HG03378 (cell line): Measurements from ENCODE around the gene KRT35.

ENCODE experiments used
- ATAC-seq: cut with Tn5 transposase; IDR thresholded peaks from one replicate; pipeline ENCODE4 v1.9.1; 2021; ENCODE audit warnings: mild to moderate bottlenecking, moderate library complexity; ENCODE audit not compliant: unreplicated experiment

Gene KRT35

DNA sequence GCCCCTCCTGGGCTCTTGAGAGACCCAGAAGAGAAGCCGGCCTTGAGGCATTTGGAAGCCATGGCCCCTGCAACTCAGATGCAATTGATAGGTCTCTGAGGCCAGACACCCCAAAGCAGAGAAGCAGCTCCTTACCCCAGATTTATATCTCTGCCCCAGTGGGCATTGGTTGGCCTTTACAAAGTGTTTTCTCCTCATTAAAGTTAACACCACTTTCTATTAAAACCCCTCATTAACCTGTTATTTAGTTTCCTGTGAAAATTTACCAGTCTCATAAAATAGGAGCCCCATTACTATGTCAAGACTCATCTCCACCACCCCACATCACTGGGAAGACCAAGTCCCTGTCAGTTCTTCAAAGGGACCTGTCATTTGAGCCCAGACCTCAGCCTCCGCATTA, at the start of gene KRT35:
KRT35 (minus strand) TSS at position 116 of the 400 bp plus-strand sequence; CDS start at position 62, 54 bp downstream.
- ATAC-seq, result no peak

DNA sequence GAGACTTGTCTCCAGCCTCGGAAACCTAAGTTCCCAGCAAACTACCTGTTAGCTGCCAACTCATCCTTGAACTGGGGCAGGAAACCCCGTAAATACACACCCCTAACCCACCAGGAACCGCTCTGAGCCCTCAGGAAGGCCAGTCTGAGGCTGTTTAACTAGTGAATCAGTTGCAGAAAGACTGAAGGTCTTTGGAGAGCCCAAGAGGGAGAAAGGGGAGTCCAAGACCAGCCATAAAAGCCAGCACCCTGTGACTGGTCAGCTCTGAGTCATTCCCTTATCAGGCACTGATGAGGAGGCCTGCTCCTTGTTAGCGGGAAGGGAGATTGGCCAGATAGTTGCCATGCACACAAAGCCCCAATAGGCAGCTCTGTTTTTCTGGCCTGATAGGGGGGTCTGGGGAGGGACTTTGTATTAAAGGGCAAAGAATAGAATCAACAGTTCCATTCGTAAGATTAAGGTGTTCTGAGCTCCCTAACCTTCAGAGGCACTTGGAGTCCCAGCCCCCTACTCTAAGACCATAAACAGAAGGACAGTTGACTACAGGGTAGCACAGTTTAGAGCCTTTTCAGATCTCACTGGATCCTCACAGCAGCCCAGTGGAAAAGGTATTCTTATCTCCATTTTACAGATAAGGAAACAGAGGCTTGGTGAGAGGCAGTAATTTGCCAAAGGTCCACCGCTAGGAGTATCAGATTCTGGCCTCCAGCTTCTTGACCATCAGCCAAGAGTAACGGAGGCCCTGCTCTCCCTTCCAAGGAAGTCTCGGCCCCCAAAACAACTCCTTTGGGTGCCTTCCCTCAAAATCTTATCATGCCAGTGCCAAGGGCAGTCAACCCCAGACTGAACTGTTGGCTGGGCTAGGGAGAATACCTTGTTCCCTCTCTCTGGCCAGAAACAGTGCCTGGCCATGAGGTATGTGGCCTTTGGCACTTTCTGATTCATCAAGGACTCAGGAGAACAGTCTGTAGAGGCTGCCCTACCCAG, 49.4 kb upstream of the KRT35 start:
- ATAC-seq, result no peak

DNA sequence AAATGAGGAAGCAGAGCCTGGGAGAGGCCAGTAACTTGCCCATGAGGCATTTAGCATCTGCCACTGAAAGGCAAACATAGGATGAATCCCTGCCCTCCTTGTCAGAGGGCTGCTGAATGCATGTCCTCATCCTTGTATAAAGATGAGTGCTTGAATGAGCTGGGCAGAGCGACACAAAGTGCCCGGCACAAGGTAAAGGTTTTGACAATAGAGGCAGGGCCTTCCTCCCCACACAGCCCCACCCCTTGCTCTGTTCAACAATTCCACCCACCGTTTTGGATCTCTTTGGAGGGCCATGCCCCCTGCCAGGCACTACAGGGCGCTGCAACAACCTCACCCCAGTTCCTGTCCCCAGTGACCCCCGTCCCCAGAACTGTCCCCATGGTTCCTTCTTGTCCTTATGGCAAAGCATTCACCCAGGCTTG, 48.6 kb upstream of the KRT35 start:
- ATAC-seq, result no peak

DNA sequence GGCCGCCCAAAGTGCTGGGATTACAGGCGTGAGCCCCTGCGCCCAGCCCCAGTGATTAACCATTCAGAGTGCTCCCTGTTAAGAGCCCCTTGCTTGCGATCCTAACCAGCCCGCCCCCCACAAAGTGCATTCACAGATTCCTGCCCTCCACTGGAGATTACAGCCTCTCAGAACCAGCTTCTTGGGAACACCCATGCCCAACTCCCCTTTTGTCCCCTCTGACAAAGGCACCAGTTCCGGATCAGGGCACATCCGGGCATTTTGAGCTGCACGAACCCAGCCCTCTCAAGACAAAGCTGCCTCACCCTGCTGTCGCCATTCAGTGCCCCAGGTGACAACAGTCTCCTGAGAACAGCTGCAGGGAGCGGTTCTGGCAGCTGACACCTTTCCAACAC, 48.0 kb upstream of the KRT35 start:
- ATAC-seq, result no peak

DNA sequence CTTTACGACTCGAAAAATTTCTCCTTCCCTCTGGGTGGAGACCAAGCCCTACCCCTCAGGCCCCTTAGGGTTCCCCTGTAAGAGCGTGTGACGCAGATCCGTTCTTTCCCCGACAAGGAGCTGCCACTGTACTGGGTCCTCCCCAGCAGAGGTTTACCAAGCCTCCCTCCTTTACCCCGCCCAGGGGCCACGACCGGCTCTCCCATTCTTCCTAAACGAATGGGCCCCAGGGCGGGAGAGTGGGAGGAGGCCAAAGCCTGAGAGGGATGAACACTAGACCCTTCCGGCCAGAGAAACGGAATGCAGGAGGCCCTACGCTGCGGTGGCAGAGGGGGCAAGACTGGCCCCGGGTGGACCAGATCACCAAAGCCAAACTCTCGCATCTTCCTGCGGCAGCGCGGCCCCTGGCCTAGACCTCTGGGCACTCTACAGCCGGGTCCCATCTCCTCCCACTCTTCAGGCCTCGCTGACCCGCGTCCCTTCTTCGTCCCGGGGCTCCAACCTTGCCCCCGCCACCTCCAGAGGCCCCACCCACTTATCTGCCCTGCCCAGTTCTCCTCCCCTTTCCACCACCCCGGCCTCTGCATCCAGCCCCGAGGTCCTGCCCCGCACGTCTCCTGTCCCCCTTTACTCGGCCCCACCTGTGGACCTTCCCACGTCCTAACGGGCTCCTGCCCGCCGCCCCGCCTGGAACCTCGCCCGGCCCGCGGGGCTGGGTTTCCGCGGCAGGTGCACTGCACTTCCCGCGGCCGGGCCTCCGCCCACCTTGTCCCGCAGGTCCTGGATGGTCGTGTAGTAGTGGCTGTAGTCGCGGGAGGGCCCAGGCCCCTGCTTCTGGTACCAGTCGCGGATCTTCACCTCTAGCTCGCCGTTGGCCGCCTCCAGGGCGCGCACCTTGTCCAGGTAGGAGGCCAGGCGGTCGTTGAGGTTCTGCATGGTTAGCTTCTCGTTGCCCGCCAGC, 46.4 kb upstream of the KRT35 start:
- ATAC-seq, result no peak

DNA sequence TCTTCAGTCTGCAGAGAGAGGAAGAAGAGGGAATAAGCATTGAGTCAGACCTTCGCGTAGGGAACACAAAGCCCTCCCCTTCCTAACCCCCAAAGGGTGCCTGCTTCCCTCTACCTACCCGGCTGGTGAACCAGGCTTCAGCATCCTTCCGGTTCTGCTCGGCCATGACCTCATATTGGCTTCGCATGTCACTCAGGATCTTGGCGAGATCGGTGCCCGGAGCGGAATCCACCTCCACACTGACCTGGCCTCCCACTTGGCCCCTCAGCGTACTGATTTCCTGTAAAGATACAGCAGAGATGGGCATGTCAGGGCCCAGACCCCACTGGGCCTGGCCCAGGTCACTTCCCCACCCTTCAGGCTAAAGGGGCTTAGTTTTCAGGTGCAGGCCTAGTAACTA, 43.3 kb upstream of the KRT35 start:
- no peak for ATAC-seq

DNA sequence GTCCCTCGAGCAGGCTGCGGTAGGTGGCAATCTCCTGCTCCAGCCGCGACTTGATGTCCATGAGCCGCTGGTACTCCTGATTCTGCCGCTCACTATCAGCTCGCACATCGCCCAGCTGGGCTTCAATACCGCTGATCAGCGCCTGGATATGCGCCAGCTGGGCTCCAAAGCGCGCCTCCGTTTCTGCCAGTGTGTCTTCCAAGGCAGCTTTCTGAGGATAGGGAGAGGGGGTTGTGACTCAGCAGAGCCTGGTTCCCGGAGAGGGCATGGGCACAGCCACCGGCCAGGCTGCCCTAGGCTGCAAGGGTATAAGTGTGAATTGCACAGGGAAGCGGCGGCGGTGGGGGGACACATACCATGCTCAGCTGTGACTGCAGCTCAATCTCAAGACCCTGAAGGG, 42.8 kb upstream of the KRT35 start:
- ATAC-seq, result no peak

DNA sequence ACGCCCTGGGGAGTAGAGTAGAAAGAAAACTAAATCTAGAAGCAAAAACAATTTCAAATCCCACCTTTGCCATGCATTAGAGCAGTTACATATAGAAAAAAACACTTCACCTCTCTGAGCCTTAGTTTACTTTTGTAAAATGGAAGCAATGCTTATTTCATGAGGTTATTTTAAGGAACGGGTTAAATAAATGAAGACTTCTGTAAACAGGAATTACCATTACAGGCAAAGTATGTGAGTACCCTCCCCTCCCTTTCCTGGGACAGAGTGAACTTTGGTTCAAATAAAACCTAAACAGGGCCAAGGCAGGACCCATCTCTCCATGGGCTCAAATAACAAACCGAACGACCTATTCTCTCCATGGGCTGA, 42.3 kb upstream of the KRT35 start:
- no peak for ATAC-seq

DNA sequence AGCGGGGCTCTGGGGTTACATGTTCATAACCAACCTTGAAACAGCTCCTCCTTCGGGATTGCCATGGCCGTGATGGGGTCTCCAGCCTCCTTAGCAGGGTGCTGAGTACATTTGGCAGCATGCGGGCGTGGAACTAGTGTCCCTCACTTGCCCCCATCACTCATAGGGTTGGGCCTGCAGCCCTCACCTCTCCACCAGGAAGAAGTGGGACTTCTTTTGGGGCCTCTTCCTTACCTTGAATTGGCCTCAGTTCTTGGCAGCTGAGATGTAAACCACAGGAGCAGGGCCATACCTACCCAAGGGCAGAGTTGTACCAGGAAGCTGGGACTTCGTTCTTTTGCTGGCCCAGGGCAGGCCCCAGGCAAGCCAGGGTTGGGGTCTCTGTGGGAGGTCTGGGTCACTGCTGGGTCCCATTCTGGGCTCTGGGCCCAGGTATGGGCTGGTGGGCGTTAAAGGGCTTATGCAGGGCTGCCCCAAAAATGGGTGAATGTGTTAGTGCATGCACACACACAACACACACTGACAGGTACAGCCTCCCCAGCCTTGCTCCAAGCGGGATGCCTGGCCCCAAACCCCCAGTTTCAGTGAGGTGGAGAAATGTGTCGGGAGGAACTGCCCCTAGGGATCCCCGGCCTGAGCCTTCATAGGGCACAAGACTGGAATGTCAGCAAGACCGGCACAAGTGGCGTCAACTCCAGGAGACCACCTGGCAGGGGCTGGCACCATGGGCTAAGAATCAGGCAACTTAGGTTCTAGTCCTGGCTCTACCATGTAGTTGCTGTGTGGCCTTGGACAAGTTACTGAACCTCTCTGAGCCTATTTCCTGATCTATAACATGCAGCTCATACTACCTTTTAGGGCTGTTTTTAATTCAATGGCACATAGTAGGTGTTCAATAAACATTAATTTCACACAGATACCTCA, 41.6 kb upstream of the KRT35 start:
- no peak for ATAC-seq

DNA sequence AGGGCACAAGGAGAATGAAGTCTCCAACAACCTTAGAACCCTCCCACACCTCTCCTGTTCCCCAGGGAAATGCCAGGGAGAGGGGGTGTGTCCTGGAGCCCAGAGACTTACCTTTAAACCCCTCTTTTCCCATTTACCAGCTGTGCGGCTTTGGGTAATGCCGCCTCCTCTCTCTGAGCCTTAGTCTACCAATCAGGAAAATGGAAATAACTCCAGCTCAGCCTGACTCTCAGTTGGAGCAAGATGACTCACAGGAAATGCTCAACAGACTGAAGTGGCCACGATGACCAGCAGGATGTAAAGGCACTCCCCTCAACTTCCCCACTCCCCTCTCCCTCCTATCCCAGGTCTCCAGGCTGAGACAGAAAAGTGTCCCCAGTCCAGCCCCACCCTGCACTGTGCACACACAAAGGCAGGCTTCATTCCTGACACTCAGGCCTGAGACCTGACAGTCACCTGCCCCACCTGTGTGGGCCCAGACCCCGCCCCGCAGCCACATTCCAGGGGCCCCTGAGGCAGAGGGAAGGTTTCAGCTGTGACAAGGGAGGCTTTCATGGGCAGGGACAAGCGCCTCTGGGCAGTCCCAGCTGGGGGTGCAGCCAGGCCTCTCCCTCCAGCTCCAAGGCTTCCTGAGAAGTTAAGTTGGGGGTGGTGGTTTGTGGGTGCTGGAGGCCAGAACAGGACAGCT, 40.8 kb upstream of the KRT35 start:
- no peak for ATAC-seq

DNA sequence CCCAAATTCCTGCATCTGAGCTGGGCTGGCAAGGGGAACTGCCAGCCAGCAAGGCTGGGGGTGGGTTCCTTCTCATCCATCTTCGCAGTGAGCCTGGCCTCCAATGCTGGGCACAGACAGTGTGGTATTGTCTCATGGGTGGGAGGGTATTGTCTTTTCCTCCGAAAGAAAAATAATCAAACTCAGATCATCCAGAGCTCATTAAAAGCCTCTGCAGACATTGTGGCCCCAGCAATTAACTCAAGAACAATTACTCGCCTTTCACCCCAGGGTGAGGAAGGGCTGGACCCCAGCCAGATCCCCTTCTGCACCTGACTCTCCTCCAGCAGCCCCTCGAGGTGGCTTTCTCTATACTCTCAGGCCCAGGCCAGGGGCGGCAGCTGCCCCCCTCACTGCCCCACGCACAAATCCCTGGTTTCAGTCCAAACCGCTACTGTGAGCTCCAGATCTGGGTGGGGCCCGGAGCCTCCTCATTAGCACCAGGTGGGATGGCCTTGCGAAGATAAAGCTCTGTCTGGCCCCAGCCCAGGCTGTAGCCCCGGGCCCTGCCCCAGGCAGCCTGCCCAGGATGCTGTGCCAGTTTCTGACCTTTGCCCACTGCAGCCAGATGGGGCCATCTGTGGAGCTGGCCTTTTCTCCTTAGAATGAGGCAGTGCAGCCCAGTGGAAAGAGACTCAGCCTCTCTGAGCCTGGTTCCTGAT, 40.0 kb upstream of the KRT35 start:
- no peak for ATAC-seq

DNA sequence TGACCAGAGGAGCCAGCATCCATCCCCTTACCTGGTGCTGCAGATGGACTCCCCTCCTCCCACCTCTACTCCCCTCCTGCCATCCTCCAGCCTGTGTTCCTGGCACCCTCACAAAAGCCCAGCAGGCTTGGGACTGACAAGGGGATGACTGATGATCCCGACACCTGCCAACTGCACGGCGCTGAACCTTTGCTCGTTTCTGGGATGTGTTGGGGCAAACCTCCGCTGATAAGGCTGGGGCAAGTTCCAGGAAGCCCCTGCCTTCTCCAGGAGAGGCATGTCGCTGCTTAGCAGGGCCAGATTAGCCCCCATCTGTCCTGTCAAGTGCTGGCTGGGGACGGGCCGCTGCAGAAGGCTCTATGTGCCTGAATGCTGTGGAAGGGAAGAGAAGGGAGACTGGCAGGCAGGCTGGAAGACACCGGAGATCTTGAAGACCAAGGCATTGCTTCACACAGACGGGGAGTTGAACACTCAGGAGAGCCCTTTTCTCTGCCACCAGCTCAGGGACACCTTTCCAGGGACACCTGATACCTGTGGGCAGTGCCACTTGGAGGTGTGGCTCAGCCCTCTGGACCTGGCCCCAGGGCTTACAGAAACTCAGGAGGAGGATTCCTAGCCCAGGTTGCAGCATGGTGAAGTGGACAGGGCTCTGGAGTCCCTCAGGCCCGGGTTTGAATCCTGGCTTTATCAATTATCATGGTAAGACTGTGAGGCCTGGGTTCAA, 38.7 kb upstream of the KRT35 start:
- no peak for ATAC-seq

DNA sequence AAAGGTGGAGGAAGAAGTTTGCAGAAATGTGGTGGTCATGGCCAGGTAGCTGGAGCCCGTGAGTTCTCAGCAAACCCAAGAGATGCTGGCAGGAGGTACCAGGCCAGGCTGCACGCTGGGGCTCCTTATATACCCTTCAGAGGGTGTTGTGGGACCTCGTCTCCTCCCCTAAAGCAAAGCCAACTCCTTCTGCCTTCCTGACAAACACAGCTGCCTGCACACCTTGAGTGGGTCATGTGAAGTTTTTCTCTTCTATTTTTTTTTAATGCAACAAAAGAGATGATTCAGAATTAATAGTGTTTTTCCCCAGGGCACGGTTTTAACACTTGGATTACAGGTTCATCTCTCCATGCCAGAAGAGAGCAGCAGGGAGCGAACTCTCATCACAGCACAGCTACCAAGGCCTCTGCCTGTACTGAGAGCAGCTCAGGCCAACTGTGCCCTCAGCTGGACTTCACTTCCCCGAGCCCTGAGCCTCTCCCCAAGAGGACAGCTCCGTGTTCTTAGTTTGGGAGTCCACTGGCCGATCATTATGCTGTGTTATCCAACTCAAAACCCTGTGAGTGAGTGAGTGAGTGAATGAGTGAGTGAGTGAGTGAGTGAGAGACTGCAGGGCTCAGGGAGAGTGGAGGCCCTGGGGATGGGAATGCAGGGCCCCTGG, 38.0 kb upstream of the KRT35 start, which contains the start of gene KRT15:
KRT15 (minus strand) TSS at position 102 of the 661 bp plus-strand sequence; CDS start at position 39, 63 bp downstream.
- no peak for ATAC-seq

DNA sequence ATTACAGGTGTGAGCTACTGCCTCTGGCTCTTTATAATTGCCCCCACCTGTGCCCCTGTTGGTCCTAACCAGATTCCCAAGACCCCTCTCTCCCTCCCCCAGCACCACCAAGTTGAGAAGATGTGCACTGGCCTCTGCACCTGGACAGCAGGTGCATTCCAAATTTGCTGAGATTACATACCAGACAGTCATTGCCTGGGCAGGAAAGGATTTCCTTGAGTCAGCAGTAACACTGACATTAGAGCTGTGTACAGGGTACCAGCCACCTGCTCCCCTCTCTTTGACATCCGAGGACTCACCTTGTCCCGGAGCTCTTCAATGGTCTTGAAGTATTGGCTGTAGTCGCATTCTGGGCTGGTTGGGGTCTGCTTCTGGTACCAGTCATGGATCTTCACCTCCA, 37.1 kb upstream of the KRT35 start:
- ATAC-seq, result no peak

DNA sequence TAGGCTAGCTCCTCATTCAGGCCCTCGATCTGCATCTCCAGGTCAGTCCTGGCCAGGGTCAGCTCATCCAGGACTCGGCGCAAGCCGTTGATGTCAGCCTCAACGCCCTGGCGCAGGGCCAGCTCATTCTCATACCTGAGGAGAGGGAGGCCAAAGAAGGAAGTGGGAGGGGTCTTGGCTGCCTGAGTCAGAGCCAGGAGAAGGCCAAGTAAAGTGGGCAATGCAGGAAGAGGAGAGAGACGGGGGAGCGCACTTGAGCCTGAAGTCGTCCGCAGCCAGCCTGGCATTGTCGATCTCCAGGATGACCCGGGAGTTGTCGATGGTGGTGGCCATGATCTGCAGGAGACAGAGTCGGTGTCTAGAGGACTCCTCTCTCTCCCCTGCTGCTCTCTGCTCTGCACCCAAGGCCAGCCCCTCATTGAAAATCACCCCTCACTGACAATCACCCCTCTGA, 35.9 kb upstream of the KRT35 start:
- no peak for ATAC-seq

DNA sequence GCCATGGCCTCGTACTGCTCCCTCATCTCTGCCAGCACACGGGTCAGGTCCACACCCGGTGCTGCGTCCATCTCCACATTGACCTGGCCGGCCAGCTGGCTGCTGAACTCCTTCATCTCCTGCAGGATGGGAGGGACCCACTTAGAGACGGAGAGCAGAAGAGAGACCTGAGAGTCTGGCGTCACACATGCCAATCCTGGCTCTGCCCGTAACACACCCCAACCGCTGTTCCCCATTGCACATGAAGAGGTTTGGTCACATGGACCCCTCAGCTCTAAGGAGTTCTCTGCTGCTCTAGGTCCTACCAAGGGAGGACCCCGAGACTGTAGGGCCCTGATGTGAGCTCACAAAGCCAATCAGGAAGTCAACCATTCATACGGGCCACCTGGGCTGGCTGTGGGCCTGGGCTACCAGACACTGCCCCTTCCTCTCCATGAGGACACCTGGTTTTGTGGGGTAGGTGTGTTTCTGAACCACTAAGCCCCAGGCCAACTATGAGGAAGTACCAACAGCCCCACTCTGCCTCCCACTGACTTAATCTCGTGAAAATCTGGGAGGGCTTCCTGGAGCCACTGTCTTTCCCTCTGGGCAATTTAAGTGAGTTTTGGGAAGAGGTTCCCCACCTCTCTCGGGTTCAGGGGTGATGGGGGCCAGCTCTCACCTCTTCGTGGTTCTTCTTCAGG, 35.3 kb upstream of the KRT35 start:
- ATAC-seq, result no peak

DNA sequence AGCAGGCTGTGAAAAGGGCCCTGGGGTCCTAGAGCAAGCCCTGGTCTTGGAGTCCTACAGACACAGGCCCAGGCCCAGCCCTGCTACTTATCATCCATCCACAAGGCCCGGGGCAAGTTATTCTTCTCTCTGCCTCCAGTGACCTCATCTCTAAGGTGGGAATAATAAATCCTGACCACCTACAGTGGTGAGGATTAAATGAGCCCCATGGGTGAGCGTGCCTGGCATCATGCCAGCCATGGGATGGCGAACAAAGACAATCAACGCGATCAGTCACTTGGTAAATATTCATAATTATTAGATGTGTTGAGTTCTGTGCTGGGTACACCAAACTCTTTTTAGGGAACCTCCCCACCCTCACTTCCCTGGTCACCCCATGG, 32.2 kb upstream of the KRT35 start:
- ATAC-seq, result no peak
